ENCODE measurements around the gene GRM1.
"Not testable (repeated sequence)": the region's sequence is repeated elsewhere in the genome, so short reads cannot be mapped to it uniquely, and the experiment has no call there.

GRM1 gene

GRCh38 chr6:146191612-146192011, 162.8 kb downstream of the GRM1 start:
- DNase-seq (ENCODE audit: low read depth in 2 of 2), result no peak

GRCh38 chr6:146194434-146194833, 165.6 kb downstream of the GRM1 start:
- no peak for DNase-seq (ENCODE audit: low read depth in 2 of 2)

GRCh38 chr6:146200176-146200575, 171.3 kb downstream of the GRM1 start:
- DNase-seq (ENCODE audit: low read depth in 2 of 2), result peak; percentile 54 to 64

GRCh38 chr6:146202570-146202969, 173.7 kb downstream of the GRM1 start:
- DNase-seq (ENCODE audit: low read depth in 2 of 2), result no peak

- no peak for DNase-seq (ENCODE audit: low read depth in 2 of 2)
Measured at GRCh38 chr6:146209942-146210341, 181.1 kb downstream of the GRM1 start.

GRCh38 chr6:146210406-146211083, 181.7 kb downstream of the GRM1 start:
- no peak for DNase-seq (ENCODE audit: low read depth in 2 of 2)

GRCh38 chr6:146211646-146212045, 182.8 kb downstream of the GRM1 start:
- no peak for DNase-seq (ENCODE audit: low read depth in 2 of 2)

GRCh38 chr6:146212781-146213180, 183.9 kb downstream of the GRM1 start:
- DNase-seq (ENCODE audit: low read depth in 2 of 2), result no peak

- no peak for DNase-seq (ENCODE audit: low read depth in 2 of 2)
Measured at GRCh38 chr6:146219101-146219500, 190.2 kb downstream of the GRM1 start.

- DNase-seq (ENCODE audit: low read depth in 2 of 2), result no peak
Measured at GRCh38 chr6:146224449-146224848, 195.6 kb downstream of the GRM1 start.

- no peak for DNase-seq (ENCODE audit: low read depth in 2 of 2)
Measured at GRCh38 chr6:146224988-146225387, 196.1 kb downstream of the GRM1 start.

- DNase-seq (ENCODE audit: low read depth in 2 of 2), result no peak
Measured at GRCh38 chr6:146240322-146240721, 211.5 kb downstream of the GRM1 start.

- DNase-seq (ENCODE audit: low read depth in 2 of 2), result no peak
Measured at GRCh38 chr6:146240807-146241206, 211.9 kb downstream of the GRM1 start.

GRCh38 chr6:146243646-146244045, 214.8 kb downstream of the GRM1 start:
- not testable (repeated sequence) for DNase-seq (ENCODE audit: low read depth in 2 of 2)

- DNase-seq (ENCODE audit: low read depth in 2 of 2), result no peak
Measured at GRCh38 chr6:146244630-146245143, 215.8 kb downstream of the GRM1 start.

GRCh38 chr6:146246028-146246427, 217.2 kb downstream of the GRM1 start:
- no peak for DNase-seq (ENCODE audit: low read depth in 2 of 2)

- no peak for DNase-seq (ENCODE audit: low read depth in 2 of 2)
Measured at GRCh38 chr6:146253691-146254090, 224.8 kb downstream of the GRM1 start.

GRCh38 chr6:146258206-146258605, 229.3 kb downstream of the GRM1 start:
- no peak for DNase-seq (ENCODE audit: low read depth in 2 of 2)

- DNase-seq (ENCODE audit: low read depth in 2 of 2), result no peak
Measured at GRCh38 chr6:146260886-146261285, 232.0 kb downstream of the GRM1 start.

- DNase-seq (ENCODE audit: low read depth in 2 of 2), result peak in 1 of 2 experiments; percentile 24
Measured at GRCh38 chr6:146265056-146265455, 236.2 kb downstream of the GRM1 start.

GRCh38 chr6:146267447-146267846, 238.6 kb downstream of the GRM1 start:
- DNase-seq (ENCODE audit: low read depth in 2 of 2), result no peak

GRCh38 chr6:146267946-146268345, 239.1 kb downstream of the GRM1 start:
- DNase-seq (ENCODE audit: low read depth in 2 of 2), result no peak

- no peak for DNase-seq (ENCODE audit: low read depth in 2 of 2)
Measured at GRCh38 chr6:146269482-146269881, 240.6 kb downstream of the GRM1 start.

GRCh38 chr6:146271163-146271562, 242.3 kb downstream of the GRM1 start:
- DNase-seq (ENCODE audit: low read depth in 2 of 2), result not testable (repeated sequence)

Data from fibroblast of skin of left biceps (primary cell).